Tibial nerve (tissue), 4 donors: ENCODE results near the gene NUDT21.

ENCODE experiments used
- CTCF ChIP-seq, 5 experiments: fragments of 200-600 bp in 3 of 5; fragments of 450-650 bp in 2 of 5; sonication (generic) in 3 of 5; IDR thresholded peaks; one replicate each; pipeline ENCODE4 v1.5.1; 2016 to 2019; ENCODE audit warnings: antibody characterized with exemption in 5 of 5, mild to moderate bottlenecking in 3 of 5, moderate library complexity in 2 of 5
- EP300 ChIP-seq, 2 donors: sonication (generic); formaldehyde crosslinking; IDR thresholded peaks; one replicate each; pipeline ENCODE4 v1.6.1; 2017; ENCODE audit warnings: antibody characterized with exemption in 2 of 2, mild to moderate bottlenecking in 1 of 2
- POLR2A ChIP-seq, 2 donors: fragments of 450-650 bp; IDR thresholded peaks; one replicate each; pipeline ENCODE4 v1.6.1; 2017; ENCODE audit warnings: antibody characterized with exemption in 2 of 2, mild to moderate bottlenecking in 2 of 2, moderate library complexity in 2 of 2

GRCh38 chr16:56400458-56400857, 50.7 kb downstream of the NUDT21 start:
- TF ChIP-seq POLR2A (IDR thresholded peaks at IDR 0.05) (no peak), CTCF (IDR thresholded peaks at IDR 0.05) (no peak), EP300 (IDR thresholded peaks at IDR 0.05) (no peak)
